Measurements from ENCODE around the gene DAAM2. TPM values are rescaled to one million over a fixed set of nuclear protein-coding genes. Genes with fewer than 3 reads are reported as not detected.

Gene DAAM2
- total and polyA plus RNA-seq, 2 of the 8 experiments (the other 6 are each of a cell fraction or from before 2014, with no cell fraction given), result 1.5 to 2.9 TPM

DNA sequence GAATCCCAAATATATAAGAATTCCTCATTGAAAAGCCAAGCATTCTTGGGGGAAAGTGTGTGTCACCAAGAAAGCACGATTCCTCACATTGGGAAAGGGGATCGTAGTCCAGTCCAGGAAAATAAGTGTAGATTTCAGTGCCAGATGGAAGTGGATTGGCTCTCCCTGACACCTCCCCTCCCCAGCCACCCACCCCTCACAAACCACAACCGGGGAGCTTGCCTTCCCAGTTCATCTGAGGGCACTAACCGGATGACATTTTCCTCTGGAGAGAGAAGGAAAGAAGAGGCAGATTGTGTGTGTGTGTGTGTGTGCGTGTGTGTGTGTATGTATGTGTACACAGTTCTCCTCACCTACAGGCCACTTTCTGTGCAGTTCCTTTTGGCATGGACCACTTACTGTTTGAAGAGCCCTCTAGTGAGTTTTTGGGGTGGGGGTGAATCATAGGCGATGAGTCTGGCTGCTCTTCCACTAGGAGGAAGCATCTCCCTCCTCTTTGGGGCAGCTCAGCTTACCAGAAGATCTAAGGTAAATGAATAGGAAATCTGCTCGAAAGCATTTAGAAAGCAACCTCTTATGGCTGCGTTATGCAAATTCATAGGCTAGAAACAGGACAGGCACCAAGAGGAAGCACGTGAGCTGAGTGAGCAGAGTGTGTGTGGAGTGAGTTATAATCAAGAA, 20.8 kb downstream of the DAAM2 start (continued):
- no peak for TF ChIP-seq BRCA1 (IDR thresholded peaks at IDR 0.05; ENCODE audit: low read depth, low read length)
- peak in 1 of 2 experiments; percentile 39; a peak in 1 of 3 replicates for TF ChIP-seq EP300 (IDR thresholded peaks at IDR 0.05; ENCODE audit: borderline replicate concordance in 1 of 2, low read depth in 2 of 2, low read length in 2 of 2)
- TF ChIP-seq NANOG (IDR thresholded peaks at IDR 0.05; ENCODE audit: insufficient read depth, low read depth, low read length, poor library complexity, severe bottlenecking), result no peak
- TF ChIP-seq RXRA (IDR thresholded peaks at IDR 0.05; ENCODE audit: insufficient read depth, low read depth, low read length), result no peak
- TF ChIP-seq SAP30 (IDR thresholded peaks at IDR 0.05; ENCODE audit: insufficient read depth, insufficient replicate concordance, low read length), result no peak
- TF ChIP-seq POLR2A (IDR thresholded peaks at IDR 0.05; ENCODE audit: control extremely low read depth in 1 of 2, low read depth in 2 of 2, low read length in 2 of 2), result no peak
- no peak for TF ChIP-seq SIN3A (conservative IDR thresholded peaks at IDR 0.05 in 1 of 2, IDR thresholded peaks at IDR 0.05 in 1 of 2; ENCODE audit: low read depth in 1 of 2, low read length in 2 of 2)
- TF ChIP-seq SP2 (IDR thresholded peaks at IDR 0.05; ENCODE audit: low read length), result no peak
